ENCODE data around the gene CHN1.

Gene CHN1

DNA sequence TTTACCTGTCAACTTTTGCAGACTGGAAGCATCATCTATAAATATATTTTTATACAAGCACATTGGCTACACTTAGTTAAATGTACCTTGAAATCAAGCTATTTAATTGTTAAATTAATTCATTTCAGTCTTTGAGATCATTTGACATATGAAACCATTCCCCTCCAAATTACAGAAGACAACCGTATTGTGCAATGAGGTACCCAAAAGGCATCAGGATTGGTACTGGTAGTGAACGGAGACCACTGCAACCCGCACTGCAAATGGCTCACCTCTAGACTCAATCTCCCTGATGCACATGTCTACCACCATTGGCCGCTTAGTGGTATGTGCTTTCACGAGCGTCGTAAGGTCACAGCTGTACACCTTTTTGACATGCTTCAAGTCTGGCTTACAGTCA lies 193.1 kb downstream of the CHN1 start:
- Histone ChIP-seq H3K27me3 (ENCODE audit: control insufficient read depth, insufficient read depth, low read length, poor library complexity, severe bottlenecking) (no peaks in the 10 kb centered on the region), H3K9me3 (ENCODE audit: control insufficient read depth, low read length) (no peaks in the 10 kb centered on the region), H3K36me3 (ENCODE audit: control insufficient read depth, insufficient read depth, low read length) (peaks cover 19% of the 10 kb centered on the region), H3K27ac (ENCODE audit: insufficient read depth, low read depth, low read length, poor library complexity, severe bottlenecking) (no peak overlapping the region), H3K4me1 (ENCODE audit: control insufficient read depth, insufficient read depth, low read length) (no peaks in the 10 kb centered on the region), H3K4me3 (ENCODE audit: insufficient read depth, low read depth, low read length) (no peak overlapping the region)
- WGBS, 2 experiments: 96 to 97% methylated on average over 7 of the region's 7 CpGs

GRCh38 chr2:174807931-174808330 lies 197.2 kb downstream of the CHN1 start:
- 95 to 100% methylated on average over 1 of the region's 1 CpG for WGBS, 2 experiments
- H3K27me3 ChIP-seq (ENCODE audit: control insufficient read depth, insufficient read depth, low read length, poor library complexity, severe bottlenecking): no peaks in the 10 kb centered on the region
- no peaks in the 10 kb centered on the region for H3K9me3 ChIP-seq (ENCODE audit: control insufficient read depth, low read length)
- no peaks in the 10 kb centered on the region for H3K4me1 ChIP-seq (ENCODE audit: control insufficient read depth, insufficient read depth, low read length)
- no peak overlapping the region for H3K4me3 ChIP-seq (ENCODE audit: insufficient read depth, low read depth, low read length)
- H3K27ac ChIP-seq (ENCODE audit: insufficient read depth, low read depth, low read length, poor library complexity, severe bottlenecking): no peak overlapping the region
- H3K36me3 ChIP-seq (ENCODE audit: control insufficient read depth, insufficient read depth, low read length): peaks cover 19% of the 10 kb centered on the region

DNA sequence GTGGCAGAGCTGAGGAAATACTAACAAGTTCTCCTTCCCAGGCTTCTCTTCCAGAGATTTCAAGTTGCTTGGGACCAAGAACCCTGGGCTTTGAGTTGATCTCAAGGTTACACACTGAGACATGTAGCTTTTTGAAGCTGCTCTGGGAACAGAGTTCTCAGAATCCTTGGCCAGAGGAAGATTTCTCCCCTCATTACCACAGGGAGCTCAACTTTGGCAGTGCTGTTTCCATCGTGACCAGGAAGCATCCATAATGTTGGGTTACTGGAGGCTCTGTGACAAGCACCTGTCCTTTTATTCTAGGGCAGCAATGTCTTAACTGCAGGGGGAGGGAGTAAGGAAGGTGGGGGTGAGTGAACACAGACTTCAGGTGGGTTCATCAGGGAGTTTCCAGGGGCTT lies 199.4 kb downstream of the CHN1 start:
- Histone ChIP-seq H3K9me3 (ENCODE audit: control insufficient read depth, low read length) (no peaks in the 10 kb centered on the region), H3K27ac (ENCODE audit: insufficient read depth, low read depth, low read length, poor library complexity, severe bottlenecking) (no peak overlapping the region), H3K36me3 (ENCODE audit: control insufficient read depth, insufficient read depth, low read length) (peaks cover 21% of the 10 kb centered on the region), H3K27me3 (ENCODE audit: control insufficient read depth, insufficient read depth, low read length, poor library complexity, severe bottlenecking) (no peaks in the 10 kb centered on the region), H3K4me1 (ENCODE audit: control insufficient read depth, insufficient read depth, low read length) (no peaks in the 10 kb centered on the region), H3K4me3 (ENCODE audit: insufficient read depth, low read depth, low read length) (no peak overlapping the region)
- WGBS, 2 experiments: 82 to 100% methylated on average over 1 of the region's 1 CpG

DNA sequence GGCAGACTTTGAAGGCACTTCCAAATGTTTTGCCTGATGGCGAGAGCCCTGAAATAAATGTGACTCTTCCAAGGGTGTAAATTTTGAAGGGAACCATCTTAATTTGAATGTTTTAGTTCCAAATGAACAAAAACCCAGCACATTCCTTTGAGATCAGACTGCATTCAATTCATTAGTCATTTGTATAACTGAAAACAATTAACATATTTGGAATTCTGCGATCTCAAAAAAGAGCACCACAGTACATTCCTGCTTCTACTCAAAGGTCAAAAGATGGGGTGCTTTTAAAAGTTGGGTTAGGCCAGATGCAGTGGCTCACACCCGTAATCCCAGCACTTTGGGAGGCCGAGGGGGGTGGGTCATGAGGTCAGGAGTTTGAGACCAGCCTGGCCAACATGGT lies 202.7 kb downstream of the CHN1 start:
- whole genome bisulfite sequencing, 2 experiments: 88 to 98% methylated on average over 4 of the region's 4 CpGs
- Histone ChIP-seq H3K9me3 (ENCODE audit: control insufficient read depth, low read length) (no peaks in the 10 kb centered on the region), H3K36me3 (ENCODE audit: control insufficient read depth, insufficient read depth, low read length) (peaks cover 8% of the 10 kb centered on the region), H3K4me1 (ENCODE audit: control insufficient read depth, insufficient read depth, low read length) (no peaks in the 10 kb centered on the region), H3K27me3 (ENCODE audit: control insufficient read depth, insufficient read depth, low read length, poor library complexity, severe bottlenecking) (no peaks in the 10 kb centered on the region), H3K27ac (ENCODE audit: insufficient read depth, low read depth, low read length, poor library complexity, severe bottlenecking) (no peak overlapping the region), H3K4me3 (ENCODE audit: insufficient read depth, low read depth, low read length) (no peak overlapping the region)

GRCh38 chr2:174800436-174801205 lies 204.6 kb downstream of the CHN1 start:
- H3K36me3 ChIP-seq (ENCODE audit: control insufficient read depth, insufficient read depth, low read length): peaks cover 8% of the 10 kb centered on the region
- no peaks in the 10 kb centered on the region for H3K27me3 ChIP-seq (ENCODE audit: control insufficient read depth, insufficient read depth, low read length, poor library complexity, severe bottlenecking)
- 93 to 94% methylated on average over 7 to 8 of the region's 8 CpGs for WGBS, 2 experiments
- no peaks in the 10 kb centered on the region for H3K9me3 ChIP-seq (ENCODE audit: control insufficient read depth, low read length)
- no peak overlapping the region for H3K4me3 ChIP-seq (ENCODE audit: insufficient read depth, low read depth, low read length)
- H3K4me1 ChIP-seq (ENCODE audit: control insufficient read depth, insufficient read depth, low read length): peaks cover 9% of the 10 kb centered on the region
- no peak overlapping the region for H3K27ac ChIP-seq (ENCODE audit: insufficient read depth, low read depth, low read length, poor library complexity, severe bottlenecking)

DNA sequence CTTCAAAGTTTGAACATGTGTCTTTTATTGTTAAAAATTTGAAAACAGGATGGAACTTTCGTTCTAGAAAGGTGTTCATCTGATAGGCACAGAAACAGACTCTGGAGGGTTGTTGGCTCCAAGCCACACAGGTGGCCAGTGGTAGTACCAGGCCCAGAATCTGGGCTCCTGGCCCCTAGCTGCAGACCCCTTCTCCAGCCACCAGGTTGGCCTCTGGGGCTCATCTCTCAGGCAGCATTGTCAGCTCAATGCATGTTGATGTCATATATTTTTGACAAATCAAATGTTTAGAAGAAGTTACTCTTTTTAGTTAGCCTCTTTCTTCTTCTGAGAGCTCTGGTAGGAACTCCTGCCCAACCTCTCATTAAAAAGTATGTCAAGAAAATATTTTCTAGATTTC lies 206.4 kb downstream of the CHN1 start:
- Histone ChIP-seq H3K27ac (ENCODE audit: insufficient read depth, low read depth, low read length, poor library complexity, severe bottlenecking) (no peak overlapping the region), H3K9me3 (ENCODE audit: control insufficient read depth, low read length) (no peaks in the 10 kb centered on the region), H3K36me3 (ENCODE audit: control insufficient read depth, insufficient read depth, low read length) (peaks cover 8% of the 10 kb centered on the region), H3K4me1 (ENCODE audit: control insufficient read depth, insufficient read depth, low read length) (peaks cover 12% of the 10 kb centered on the region), H3K4me3 (ENCODE audit: insufficient read depth, low read depth, low read length) (no peak overlapping the region), H3K27me3 (ENCODE audit: control insufficient read depth, insufficient read depth, low read length, poor library complexity, severe bottlenecking) (no peaks in the 10 kb centered on the region)
- 88 to 95% methylated on average over 1 of the region's 1 CpG for WGBS, 2 experiments

GRCh38 chr2:174797781-174798276 lies 207.4 kb downstream of the CHN1 start:
- Histone ChIP-seq H3K27me3 (ENCODE audit: control insufficient read depth, insufficient read depth, low read length, poor library complexity, severe bottlenecking) (no peaks in the 10 kb centered on the region), H3K4me1 (ENCODE audit: control insufficient read depth, insufficient read depth, low read length) (peaks cover 12% of the 10 kb centered on the region), H3K9me3 (ENCODE audit: control insufficient read depth, low read length) (no peaks in the 10 kb centered on the region), H3K36me3 (ENCODE audit: control insufficient read depth, insufficient read depth, low read length) (peaks cover 8% of the 10 kb centered on the region), H3K27ac (ENCODE audit: insufficient read depth, low read depth, low read length, poor library complexity, severe bottlenecking) (no peak overlapping the region), H3K4me3 (ENCODE audit: insufficient read depth, low read depth, low read length) (no peak overlapping the region)
- 90 to 100% methylated on average over 1 of the region's 1 CpG for WGBS, 2 experiments

- peaks cover 12% of the 10 kb centered on the region for H3K4me1 ChIP-seq (ENCODE audit: control insufficient read depth, insufficient read depth, low read length)
- peaks cover 4% of the 10 kb centered on the region for H3K36me3 ChIP-seq (ENCODE audit: control insufficient read depth, insufficient read depth, low read length)
- H3K4me3 ChIP-seq (ENCODE audit: insufficient read depth, low read depth, low read length): no peak overlapping the region
- H3K9me3 ChIP-seq (ENCODE audit: control insufficient read depth, low read length): no peaks in the 10 kb centered on the region
- H3K27me3 ChIP-seq (ENCODE audit: control insufficient read depth, insufficient read depth, low read length, poor library complexity, severe bottlenecking): no peaks in the 10 kb centered on the region
- no peak overlapping the region for H3K27ac ChIP-seq (ENCODE audit: insufficient read depth, low read depth, low read length, poor library complexity, severe bottlenecking)
These were observed 208.8 kb downstream of the CHN1 start for GRCh38 chr2:174796319-174796771.

GRCh38 chr2:174794851-174795374 lies 210.3 kb downstream of the CHN1 start:
- peaks cover 15% of the 10 kb centered on the region for H3K4me1 ChIP-seq (ENCODE audit: control insufficient read depth, insufficient read depth, low read length)
- no peak overlapping the region for H3K4me3 ChIP-seq (ENCODE audit: insufficient read depth, low read depth, low read length)
- no peak overlapping the region for H3K27ac ChIP-seq (ENCODE audit: insufficient read depth, low read depth, low read length, poor library complexity, severe bottlenecking)
- no peaks in the 10 kb centered on the region for H3K9me3 ChIP-seq (ENCODE audit: control insufficient read depth, low read length)
- peaks cover 4% of the 10 kb centered on the region for H3K36me3 ChIP-seq (ENCODE audit: control insufficient read depth, insufficient read depth, low read length)
- 96 to 100% methylated on average over 3 of the region's 3 CpGs for WGBS, 2 experiments
- H3K27me3 ChIP-seq (ENCODE audit: control insufficient read depth, insufficient read depth, low read length, poor library complexity, severe bottlenecking): no peaks in the 10 kb centered on the region

DNA sequence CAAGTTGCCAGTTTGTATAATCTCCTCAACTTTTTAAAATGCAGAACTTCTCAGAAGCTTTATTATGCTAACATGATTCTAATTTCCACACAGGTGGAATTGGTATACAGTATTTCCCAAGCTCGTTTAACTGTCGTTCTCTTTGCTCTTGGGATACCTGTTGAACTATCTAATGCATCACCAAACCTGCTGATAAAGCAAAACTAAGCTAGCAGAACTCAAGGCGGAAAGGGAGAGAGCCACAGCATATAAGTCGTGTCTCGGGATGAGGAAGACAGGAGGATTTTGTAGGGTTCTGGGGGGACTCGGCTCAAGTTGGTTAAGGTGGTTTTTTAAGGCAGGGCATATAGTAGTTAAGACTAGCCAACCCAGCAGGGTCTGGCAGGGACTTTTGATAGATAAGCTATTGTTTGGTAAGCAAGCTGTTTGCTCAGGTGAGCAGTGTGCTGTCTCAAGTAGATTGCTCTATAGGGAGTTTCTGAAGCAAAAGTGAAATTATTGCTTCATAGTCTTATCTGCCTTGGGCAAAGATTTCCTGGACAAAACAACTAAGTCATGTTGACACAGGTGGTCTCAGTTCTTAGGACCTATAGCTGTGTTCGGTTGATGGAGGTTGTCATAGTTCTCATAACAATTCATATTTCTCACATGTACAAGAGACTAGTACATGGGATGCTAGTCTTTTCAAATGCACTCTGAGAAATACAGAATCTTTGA lies 212.7 kb downstream of the CHN1 start:
- H3K4me3 ChIP-seq (ENCODE audit: insufficient read depth, low read depth, low read length): no peak overlapping the region
- H3K36me3 ChIP-seq (ENCODE audit: control insufficient read depth, insufficient read depth, low read length): no peaks in the 10 kb centered on the region
- H3K9me3 ChIP-seq (ENCODE audit: control insufficient read depth, low read length): no peaks in the 10 kb centered on the region
- H3K4me1 ChIP-seq (ENCODE audit: control insufficient read depth, insufficient read depth, low read length): peaks cover 23% of the 10 kb centered on the region
- no peaks in the 10 kb centered on the region for H3K27me3 ChIP-seq (ENCODE audit: control insufficient read depth, insufficient read depth, low read length, poor library complexity, severe bottlenecking)
- 84 to 90% methylated on average over 7 of the region's 7 CpGs for WGBS, 2 experiments
- H3K27ac ChIP-seq (ENCODE audit: insufficient read depth, low read depth, low read length, poor library complexity, severe bottlenecking): no peak overlapping the region

Measured in ectodermal cell (in vitro differentiated cells).